Measurements from ENCODE around the gene TUBA1C. TPM values are rescaled to one million over a fixed set of nuclear protein-coding genes. Genes with fewer than 3 reads are reported as not detected.
A peak's percentile ranks its signal among the peaks of the same experiment; 100 is the strongest.
"Not testable (repeated sequence)": the region's sequence is repeated elsewhere in the genome, so short reads cannot be mapped to it uniquely, and the experiment has no call there.

Gene TUBA1C
- total RNA-seq, 1 donor from 2014 or later: 196 TPM

DNA sequence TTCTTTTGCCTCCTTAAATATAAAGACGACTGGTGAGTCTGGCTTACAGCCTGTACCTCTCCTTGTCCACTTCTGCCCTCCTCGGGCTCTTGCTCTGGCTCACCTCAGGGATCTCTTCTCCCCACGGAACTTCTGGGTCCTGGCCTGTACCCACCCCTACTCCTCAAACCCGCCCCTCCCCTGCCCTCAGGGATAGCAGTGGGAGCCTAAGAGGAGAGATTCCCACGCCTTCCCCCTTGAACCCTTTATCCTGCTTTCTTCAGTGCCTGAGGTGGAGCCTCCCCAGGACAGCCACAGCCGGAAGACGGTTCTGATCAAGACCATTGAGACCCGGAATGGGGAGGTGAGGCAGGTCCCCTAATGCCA lies 32.8 kb downstream of the TUBA1C start:
- Histone ChIP-seq H3K27me3 (ENCODE audit: control insufficient read depth, insufficient read depth, low read length) (peaks cover 38% of the 10 kb centered on the region), H3K4me3 (ENCODE audit: low read depth, low read length) (no peak overlapping the region), H3K36me3 (ENCODE audit: control insufficient read depth, insufficient read depth, low read length) (no peaks in the 10 kb centered on the region)
- FAIRE-seq (no peak), DNase-seq (ENCODE audit: low read depth) (no peak)
- no peak for TF ChIP-seq CTCF (IDR thresholded peaks at IDR 0.05; ENCODE audit: insufficient read depth, low read length, severe bottlenecking)

DNA sequence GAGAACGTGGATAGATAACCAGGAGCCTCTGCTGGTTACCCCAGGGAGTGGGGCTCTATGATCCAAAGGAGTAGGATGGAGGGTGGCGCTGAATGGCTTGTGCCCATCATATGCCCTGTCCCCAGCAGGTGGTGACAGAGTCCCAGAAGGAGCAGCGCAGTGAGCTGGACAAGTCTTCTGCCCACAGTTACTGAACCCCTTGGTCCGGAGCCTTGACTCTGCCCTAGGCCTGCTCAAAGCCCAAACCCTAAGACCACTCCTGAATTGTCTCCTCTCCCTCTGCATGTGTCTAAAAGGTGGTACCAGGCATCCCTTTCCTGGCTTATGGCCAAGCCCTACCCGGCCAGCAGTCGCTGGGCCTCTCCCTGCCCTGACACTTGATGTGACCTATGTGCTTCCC lies 33.3 kb downstream of the TUBA1C start:
- no peak overlapping the region for H3K4me3 ChIP-seq (ENCODE audit: low read depth, low read length)
- DNase-seq (ENCODE audit: low read depth): no peak
- peak; percentile 30 for TF ChIP-seq CTCF (IDR thresholded peaks at IDR 0.05; ENCODE audit: insufficient read depth, low read length, severe bottlenecking)
- H3K27me3 ChIP-seq (ENCODE audit: control insufficient read depth, insufficient read depth, low read length): peaks cover 38% of the 10 kb centered on the region
- H3K36me3 ChIP-seq (ENCODE audit: control insufficient read depth, insufficient read depth, low read length): no peaks in the 10 kb centered on the region
- FAIRE-seq: peak; percentile 43

GRCh38 chr12:49301760-49302159 lies 36.9 kb downstream of the TUBA1C start:
- DNase-seq (ENCODE audit: low read depth): no peak
- H3K27me3 ChIP-seq (ENCODE audit: control insufficient read depth, insufficient read depth, low read length): peaks cover 16% of the 10 kb centered on the region
- no peaks in the 10 kb centered on the region for H3K36me3 ChIP-seq (ENCODE audit: control insufficient read depth, insufficient read depth, low read length)
- no peak for FAIRE-seq
- TF ChIP-seq CTCF (IDR thresholded peaks at IDR 0.05; ENCODE audit: insufficient read depth, low read length, severe bottlenecking): no peak
- no peak overlapping the region for H3K4me3 ChIP-seq (ENCODE audit: low read depth, low read length)

DNA sequence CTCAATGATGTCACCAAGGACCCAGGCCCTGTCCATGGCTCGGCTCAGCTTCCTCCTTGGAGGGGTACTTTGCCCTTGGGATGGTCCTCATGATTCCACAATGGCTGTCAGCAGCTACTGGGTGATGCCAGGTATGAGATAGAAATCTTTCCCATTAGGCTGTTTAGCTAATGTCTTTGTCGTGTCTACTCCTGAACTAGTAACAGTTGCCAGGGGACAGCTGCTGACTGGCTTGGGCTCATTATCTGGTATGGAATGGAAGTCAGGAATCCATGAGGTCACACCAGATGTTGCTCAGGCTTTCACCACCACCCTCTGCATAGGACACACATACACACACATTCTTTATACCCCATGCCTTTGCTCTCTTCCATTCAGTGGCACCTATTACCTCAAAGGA lies 39.3 kb downstream of the TUBA1C start:
- Histone ChIP-seq H3K4me3 (ENCODE audit: low read depth, low read length) (no peak overlapping the region), H3K27me3 (ENCODE audit: control insufficient read depth, insufficient read depth, low read length) (peaks cover 2% of the 10 kb centered on the region)
- no peak for DNase-seq (ENCODE audit: low read depth)

DNA sequence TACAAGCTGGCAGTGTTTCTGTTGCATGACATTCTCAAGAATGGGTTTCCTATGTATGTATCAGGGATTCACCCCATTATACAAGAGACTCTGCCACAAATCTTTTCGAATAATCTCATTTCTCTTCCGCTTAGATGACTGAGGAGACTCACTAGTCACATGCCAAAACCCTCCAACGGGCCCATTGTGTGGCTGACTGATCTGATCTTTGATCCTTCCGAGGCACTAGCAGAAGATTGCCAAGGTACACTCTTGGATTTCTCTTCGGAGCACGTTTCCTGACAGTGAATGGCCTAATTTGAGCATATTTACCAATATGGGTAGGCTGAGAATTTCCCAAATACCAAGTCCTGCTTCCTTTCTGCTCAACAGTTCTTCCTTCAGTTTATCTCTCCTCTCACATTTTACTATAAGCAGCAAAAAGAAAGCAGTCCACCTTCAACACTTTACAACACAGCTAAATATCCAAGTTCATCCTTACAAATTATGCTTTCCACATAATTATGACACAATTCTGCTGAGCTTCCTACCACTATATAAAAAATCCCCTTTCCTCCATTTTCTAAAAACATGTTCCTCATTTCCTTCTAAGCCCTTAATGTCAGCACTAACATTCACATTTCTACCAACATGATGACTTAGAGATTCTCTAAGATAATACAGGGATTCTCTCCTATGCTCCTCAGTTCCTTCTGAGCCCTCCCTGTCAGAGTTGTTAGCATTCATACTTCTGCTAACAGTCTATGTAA lies 41.1 kb downstream of the TUBA1C start:
- DNase-seq (ENCODE audit: low read depth): no peak
- TF ChIP-seq CTCF (IDR thresholded peaks at IDR 0.05; ENCODE audit: insufficient read depth, low read length, severe bottlenecking): no peak
- no peak for FAIRE-seq
- no peak overlapping the region for H3K4me3 ChIP-seq (ENCODE audit: low read depth, low read length)
- peaks cover 2% of the 10 kb centered on the region for H3K27me3 ChIP-seq (ENCODE audit: control insufficient read depth, insufficient read depth, low read length)
- no peaks in the 10 kb centered on the region for H3K36me3 ChIP-seq (ENCODE audit: control insufficient read depth, insufficient read depth, low read length)

More for the DNA sequence above, 39.3 kb downstream of the TUBA1C start:
- TF ChIP-seq CTCF (IDR thresholded peaks at IDR 0.05; ENCODE audit: insufficient read depth, low read length, severe bottlenecking): no peak
- no peak for FAIRE-seq
- no peaks in the 10 kb centered on the region for H3K36me3 ChIP-seq (ENCODE audit: control insufficient read depth, insufficient read depth, low read length)

- no peak for FAIRE-seq
- no peak for DNase-seq (ENCODE audit: low read depth)
- Histone ChIP-seq H3K36me3 (ENCODE audit: control insufficient read depth, insufficient read depth, low read length) (no peaks in the 10 kb centered on the region), H3K4me3 (ENCODE audit: low read depth, low read length) (no peak overlapping the region), H3K27me3 (ENCODE audit: control insufficient read depth, insufficient read depth, low read length) (peaks cover 4% of the 10 kb centered on the region)
- no peak for TF ChIP-seq CTCF (IDR thresholded peaks at IDR 0.05; ENCODE audit: insufficient read depth, low read length, severe bottlenecking)
These were observed 44.5 kb downstream of the TUBA1C start for GRCh38 chr12:49309386-49309785.

DNA sequence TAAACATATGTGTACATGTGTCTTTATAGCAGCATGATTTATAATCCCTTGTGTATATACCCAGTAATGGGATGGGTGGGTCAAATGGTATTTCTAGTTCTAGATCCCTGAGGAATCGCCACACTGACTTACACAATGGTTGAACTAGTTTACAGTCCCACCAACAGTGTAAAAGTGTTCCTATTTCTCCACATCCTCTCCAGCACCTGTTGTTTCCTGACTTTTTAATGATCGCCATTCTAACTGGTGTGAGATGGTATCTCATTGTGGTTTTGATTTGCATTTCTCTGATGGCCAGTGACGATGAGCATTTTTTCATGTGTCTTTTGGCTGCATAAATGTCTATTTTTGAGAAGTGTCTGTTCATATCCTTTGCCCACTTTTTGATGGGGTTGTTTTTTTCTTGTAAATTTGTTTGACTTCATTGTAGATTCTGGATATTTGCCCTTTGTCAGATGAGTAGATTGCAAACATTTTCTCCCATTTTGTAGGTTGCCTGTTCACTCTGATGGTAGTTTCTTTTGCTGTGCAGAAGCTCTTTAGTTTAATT lies 45.6 kb downstream of the TUBA1C start:
- not testable (repeated sequence) for FAIRE-seq

More for the DNA sequence above, 45.6 kb downstream of the TUBA1C start:
- not testable (repeated sequence) for DNase-seq (ENCODE audit: low read depth); H3K27me3 ChIP-seq (ENCODE audit: control insufficient read depth, insufficient read depth, low read length); H3K4me3 ChIP-seq (ENCODE audit: low read depth, low read length); H3K36me3 ChIP-seq (ENCODE audit: control insufficient read depth, insufficient read depth, low read length)
